Measurements from ENCODE around the gene IL34.
"Not testable (repeated sequence)": the region's sequence is repeated elsewhere in the genome, so short reads cannot be mapped to it uniquely, and the experiment has no call there.

IL34 gene

DNA sequence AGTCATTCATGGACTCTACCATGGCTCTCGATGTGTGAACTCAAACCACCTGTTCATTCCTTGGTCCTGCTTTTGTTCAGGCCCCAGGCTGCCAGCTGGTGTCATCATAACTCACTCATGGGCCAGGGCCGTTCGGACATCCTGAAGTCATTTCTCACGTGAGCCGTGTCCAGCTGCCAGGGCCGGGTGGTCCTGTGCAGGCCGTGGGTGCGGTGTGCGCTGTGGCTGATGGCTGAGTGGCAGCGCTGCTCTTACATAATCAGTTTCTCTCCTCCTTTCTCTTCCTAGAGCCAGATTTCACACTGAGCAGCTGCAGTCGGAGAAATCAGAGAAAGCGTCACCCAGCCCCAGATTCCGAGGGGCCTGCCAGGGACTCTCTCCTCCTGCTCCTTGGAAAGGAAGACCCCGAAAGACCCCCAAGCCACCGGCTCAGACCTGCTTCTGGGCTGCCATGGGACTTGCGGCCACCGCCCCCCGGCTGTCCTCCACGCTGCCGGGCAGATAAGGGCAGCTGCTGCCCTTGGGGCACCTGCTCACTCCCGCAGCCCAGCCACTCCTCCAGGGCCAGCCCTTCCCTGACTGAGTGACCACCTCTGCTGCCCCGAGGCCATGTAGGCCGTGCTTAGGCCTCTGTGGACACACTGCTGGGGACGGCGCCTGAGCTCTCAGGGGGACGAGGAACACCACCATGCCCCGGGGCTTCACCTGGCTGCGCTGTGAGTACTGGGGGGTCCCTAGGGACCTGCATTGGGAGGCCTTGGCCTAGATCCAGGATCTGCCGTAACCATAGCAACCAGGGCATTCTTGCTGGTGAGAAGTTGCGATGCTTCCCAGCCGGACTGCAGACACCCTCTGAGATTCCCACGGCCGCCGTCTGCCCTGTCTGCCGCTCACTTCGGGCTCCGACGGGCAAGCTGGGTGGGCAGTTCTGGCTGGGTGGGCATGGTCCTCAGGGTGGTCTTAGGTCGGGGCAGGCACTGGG, at the start of gene IL34:
Gene IL34 (plus strand): TSS at position 300 of the 982 bp plus-strand sequence. CDS start 389 bp downstream, at position 689.
- DNase-seq (ENCODE audit: low read depth) = no peak

DNA sequence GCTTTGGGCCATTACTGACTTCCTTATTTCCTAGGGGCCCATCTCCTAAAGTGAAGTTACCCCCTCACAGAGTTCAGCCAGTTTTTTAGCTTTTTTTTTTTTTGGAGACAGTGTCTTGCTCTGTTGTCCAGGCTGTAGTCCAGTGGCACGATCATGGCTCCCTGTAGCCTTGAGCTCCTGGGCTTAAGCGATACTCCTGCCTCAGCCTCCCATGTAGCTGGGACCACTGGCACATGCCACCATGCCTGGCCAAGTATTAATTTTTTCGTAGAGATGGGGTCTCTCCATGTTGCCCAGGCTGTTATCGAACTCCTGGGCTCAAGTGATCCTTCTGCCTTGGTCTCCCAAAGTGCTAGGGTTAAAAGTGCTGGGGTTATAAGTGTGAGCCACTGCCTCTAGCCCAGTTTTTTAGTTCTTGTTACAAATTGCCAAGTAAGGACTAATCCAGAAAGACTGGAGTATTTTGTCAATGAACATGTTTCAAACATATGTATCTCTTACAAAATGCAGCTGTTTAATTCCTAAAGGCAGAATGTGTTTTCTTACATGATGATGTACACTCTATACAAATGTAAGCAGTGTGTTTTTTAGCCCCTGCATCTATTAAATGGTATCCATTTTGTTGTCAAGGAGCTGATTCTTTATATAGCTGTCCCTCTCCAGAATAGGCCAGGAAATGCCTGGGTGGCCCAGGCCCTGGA, 49.1 kb upstream of the IL34 start:
- no peak for DNase-seq (ENCODE audit: low read depth)

- no peak for DNase-seq (ENCODE audit: low read depth)
Observed at GRCh38 chr16:70598937-70599503, 47.3 kb upstream of the IL34 start.

DNA sequence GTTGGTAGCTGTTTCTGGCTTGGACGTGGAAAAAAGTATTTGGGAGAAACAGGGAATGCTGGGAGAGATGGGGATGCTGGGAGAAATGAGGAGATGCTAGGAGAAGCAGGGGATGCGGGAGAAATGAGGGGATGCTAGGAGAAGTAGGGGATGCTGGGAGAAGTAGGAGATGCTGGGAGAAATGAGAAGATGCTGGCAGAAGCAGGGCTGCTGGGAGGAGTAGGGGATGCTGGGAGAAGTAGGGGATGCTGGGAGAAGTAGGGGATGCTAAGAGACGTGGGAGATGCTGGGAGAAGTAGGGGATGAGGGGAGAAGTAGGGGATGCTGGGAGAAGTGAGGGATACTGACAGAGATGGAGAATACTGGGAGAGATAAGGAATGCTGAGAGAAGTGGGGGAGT, 45.6 kb upstream of the IL34 start:
- DNase-seq (ENCODE audit: low read depth) = no peak

DNA sequence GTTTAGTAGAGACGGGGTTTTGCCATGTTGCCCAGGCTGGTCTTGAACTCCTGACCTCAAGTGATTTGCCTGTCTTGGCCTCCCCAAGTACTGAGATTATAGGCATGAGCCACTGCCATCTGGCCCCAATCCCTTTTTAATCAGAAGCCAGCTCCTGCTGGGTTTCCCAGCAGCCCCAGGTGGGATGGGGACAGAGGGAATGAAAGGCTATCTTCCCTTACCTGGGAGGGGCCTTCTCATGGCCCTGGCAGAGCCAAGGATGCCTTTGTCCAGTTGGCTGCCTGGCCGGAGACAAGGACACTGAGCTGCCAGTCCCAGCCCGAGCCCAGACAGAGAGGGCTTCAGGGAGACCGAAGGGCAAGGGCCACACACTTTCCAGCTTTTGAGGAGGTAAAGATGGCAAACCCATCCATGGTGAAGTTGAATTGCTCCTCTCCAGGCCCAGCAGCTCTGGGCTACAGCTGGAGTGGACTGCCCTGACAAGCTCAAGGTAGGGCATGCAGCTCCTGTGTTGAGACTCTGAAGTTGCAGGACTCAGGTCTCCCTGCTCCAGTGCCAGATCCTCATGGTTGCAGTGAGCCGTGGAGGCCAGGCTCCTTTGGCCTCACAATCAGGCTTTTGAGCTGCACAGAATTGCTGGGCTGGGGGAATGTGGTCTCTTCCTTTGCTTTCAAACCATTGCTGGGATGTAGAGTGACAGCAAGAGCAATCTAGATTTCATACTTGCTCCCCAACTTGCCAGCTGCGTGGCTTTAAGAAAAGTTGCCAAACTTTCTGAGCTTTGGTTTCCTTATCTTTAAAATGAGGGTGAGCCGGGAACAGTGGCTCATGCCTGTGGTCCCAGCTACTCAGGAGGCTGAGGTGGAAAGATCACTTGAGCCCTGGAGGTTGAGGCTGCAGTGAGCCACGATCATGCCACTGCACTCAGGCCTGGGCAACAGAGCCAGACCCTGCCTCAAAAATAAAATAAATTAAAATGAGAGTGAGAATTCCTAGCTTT, 44.5 kb upstream of the IL34 start:
- no peak for DNase-seq (ENCODE audit: low read depth)

GRCh38 chr16:70602831-70603230, 43.5 kb upstream of the IL34 start:
- DNase-seq (ENCODE audit: low read depth) = no peak

DNA sequence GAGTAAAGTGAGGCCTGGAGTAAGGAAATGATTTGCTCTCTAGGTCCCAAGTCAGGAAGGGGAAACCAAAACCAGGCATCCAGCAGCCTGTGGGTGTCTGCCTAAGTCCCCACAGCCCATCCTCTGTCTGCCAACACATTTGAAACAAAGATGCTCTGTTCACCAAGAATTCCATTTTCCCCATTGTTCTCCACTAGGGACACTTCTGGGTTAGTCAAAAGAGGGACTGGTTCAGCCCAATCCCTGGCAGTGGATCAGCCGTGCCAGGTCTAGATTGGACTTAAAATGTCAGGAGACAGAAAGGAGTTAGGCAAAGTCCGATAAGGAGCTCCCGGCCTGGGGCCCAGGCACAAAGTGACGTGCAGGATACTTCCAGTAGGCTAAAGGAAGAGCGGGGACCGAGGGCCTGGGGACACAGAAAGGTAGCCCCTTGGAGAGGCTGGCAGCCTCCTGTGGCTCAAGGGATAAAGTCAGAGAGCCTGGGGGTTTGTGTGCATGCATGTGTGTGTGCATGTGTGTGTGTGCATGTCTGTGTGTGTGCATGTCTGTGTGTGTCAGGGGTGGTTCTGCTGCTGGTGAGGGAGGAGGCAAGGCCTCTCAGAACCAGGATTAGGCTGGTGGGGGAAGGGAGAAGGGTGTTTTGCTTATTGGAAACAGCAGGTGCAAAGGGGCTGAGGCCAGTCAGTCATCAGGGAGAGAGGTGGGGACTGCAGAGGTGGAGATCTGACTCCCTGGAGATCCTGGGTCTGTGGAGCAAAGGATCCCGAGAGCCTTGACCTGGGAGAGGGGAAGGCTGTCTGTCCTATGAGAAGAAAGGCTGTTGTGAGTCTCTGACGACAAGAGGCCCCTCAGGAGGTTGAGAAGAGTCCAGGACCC, 41.7 kb upstream of the IL34 start:
- no peak for DNase-seq (ENCODE audit: low read depth)

GRCh38 chr16:70605283-70605657, 41.1 kb upstream of the IL34 start:
- DNase-seq (ENCODE audit: low read depth) = no peak

DNA sequence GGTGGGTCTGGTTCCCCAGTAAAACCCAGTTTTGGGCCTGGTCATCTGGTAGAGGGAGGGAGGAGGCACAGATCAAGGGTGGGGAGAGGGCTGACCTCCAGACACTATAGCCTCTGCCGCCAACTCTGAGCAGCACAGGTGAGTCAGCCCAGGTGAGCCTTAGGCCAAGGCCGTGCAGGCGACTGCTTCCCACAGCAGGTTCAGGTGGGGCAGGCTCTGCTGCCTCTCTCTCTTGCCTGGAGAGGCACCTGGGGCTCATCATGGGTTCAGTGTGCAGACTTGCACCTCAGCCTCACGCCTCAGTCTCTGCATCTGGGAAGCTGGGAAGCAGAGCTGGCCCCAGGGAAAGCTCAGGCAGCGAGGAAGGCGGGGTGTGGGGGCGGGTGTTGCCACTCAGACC, 37.8 kb upstream of the IL34 start:
- no peak for DNase-seq (ENCODE audit: low read depth)

DNA sequence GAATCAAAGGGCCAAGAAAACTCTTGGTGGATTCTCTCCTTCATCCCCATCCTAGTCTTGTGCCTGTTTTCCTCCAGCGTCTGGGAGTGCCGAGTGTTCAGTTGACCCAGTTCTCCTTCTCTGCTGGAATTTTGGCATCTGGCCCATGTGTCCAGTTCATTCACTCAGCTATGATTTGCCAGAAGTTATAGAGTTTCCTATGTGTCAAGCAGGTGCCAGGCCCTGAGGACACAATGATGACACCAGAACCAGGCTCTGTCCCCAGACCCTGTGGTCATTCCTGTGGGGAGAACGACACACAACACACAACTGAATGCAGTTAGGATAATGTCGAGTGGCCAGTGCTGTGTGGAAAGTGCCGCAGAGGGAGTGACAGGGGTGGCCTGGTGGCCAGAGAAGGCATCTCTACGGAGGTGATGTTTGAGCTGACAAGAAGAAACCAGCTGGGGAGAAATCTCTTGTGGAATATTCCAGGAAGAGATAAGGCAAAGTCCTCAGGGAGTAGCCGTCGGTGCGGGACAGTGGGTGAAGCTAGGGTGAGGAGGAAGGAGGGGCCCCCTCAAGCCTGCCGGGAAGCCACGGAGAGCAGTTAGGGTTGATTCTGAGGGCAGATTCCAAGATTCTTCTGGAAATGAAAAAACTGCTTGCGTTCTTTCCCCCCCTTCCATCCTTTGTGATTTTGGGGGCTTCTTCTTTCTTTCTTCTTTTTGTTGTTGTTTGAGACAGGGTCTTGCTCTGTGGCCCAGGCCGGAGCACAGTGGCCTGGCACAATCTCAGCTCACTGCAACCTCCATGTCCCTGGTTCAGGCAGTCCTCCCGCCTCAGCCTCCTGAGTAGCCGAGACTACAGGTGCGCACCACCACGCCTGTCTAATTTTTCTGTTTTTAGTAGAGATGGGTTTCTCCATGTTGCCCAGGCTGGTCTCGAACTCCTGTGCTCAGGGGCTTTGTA, 35.8 kb upstream of the IL34 start:
- DNase-seq (ENCODE audit: low read depth) = no peak

- DNase-seq (ENCODE audit: low read depth) = no peak
Observed at GRCh38 chr16:70611224-70611598, 35.1 kb upstream of the IL34 start.

DNA sequence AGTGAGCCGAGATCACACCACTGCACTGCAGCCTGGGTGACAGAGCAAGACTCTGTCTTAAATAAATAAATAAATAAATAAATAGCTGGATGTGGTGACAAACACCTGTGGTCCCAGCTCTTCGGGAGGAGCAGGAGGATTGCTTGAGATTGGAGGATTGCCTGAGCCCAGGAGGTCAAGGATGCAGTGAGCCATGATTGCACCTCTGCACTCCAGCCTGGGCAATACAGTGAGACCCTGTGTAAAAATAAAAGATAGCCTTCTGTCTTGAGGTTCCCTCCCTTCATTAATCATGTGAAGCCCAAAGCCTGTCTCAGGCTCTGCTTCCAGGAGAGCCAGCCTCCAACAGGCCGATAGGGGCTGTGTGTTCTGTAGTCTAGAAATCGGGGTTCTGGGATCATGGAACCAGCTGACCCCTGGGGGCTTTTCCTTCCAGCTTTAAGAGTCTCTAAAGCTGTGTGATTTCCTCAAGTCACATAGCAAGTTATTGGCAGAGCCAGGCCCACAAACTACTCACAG, 34.5 kb upstream of the IL34 start:
- DNase-seq (ENCODE audit: low read depth) = no peak

DNA sequence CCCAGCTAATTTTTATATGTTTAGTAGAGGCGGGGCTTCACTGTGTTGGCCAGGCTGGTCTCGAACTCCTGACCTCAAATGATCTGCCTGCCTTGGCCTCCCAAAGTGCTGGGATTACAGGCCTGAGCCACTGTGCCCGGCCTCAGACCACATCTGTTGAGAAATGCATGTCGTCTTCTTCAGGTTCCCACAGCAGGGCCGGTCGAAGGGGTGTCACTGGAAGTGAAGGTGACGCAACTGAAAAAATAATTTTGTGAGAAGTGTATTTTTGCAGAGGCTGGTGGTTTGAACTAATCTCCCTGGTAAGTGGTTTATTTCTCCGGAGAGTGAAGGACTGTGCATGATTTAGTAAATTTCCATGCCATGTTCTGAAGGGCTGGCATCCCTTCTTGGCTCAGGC, 33.4 kb upstream of the IL34 start:
- DNase-seq (ENCODE audit: low read depth) = no peak

DNA sequence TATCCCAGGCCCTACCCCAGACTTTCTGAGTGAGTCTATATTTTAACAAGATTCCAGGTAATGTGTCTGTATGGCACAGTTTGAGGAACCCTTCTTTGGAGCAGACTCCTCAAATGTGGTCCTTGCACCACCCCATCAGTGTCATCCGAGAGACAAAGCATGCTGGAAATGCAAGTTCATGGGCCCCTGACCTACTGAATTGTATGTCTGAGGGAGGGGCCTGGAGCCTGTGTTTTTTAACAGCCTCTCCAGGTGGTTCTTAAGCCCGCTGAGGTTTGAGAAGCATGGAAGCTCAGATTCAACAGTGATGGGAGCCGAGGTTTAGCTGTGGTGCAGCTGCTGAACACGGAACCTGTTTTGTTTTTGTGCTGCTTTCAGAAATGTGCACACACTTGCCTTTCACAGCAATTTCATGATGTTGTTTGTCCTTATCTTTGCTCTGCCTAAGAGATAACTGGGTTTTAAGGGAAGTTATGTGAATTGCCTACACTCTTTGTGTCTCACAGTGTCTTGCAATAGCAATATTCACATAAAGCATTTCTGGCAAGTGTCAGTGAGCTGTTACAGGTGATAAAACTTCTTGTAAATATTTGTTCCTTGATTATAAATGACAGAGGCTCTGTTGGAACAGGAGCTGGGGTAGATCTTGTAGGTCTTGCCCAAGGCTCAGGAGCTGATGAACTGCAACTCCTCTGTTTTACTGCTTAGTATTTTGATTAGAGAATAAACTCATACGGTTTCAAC, 32.0 kb upstream of the IL34 start:
- DNase-seq (ENCODE audit: low read depth) = no peak

GRCh38 chr16:70615945-70616344, 30.4 kb upstream of the IL34 start:
- no peak for DNase-seq (ENCODE audit: low read depth)

GRCh38 chr16:70621864-70622263, 24.5 kb upstream of the IL34 start:
- DNase-seq (ENCODE audit: low read depth) = not testable (repeated sequence)

- DNase-seq (ENCODE audit: low read depth) = no peak
Observed at GRCh38 chr16:70627696-70628095, 18.7 kb upstream of the IL34 start.

- DNase-seq (ENCODE audit: low read depth) = no peak
Observed at GRCh38 chr16:70630960-70631745, 15.2 kb upstream of the IL34 start.
